HepG2 (cell line): ENCODE results near the gene SPSB1. TPM values are rescaled to one million over a fixed set of nuclear protein-coding genes. Genes with fewer than 3 reads are reported as not detected.

Source experiments
- ATAC-seq: fragments of 200-7000 bp; cut with Tn5 transposase; 3 replicates; pipeline ENCODE4 v1.9.1; 2020; ENCODE audit warnings: mild to moderate bottlenecking, moderate library complexity
- BruUV-seq: library from RNA; stranded (reverse); fragments of 400-500 nt; replicated peaks from 2 replicates; lab custom pipeline; 2021; lab: Mats Ljungman, UMichigan
- CTCF ChIA-PET: fragments of 300-600 bp; formaldehyde crosslinking; extraction: SDS; loops from one replicate; lab custom pipeline; 2021; ENCODE audit warnings: low total read pairs, inconsistent platforms, low intra/inter-chr PET ratio; lab: Yijun Ruan, JAX
- POLR2A ChIA-PET: fragments of 350-600 bp; sonication (Branson Sonifier 250); formaldehyde crosslinking; loops from one replicate; lab custom pipeline; 2020; ENCODE audit warnings: antibody characterized with exemption, inconsistent platforms; lab: Yijun Ruan, JAX
- DNase-seq: peaks from one replicate; pipeline ENCODE4 v3.0.0-alpha.2; 2015; ENCODE audit warnings: low spot score
- FAIRE-seq: peaks from 3 replicates; lab custom pipeline; 2011; peaks lifted over from hg19 to GRCh38; lab: Jason Lieb, UNC
- H2AFZ ChIP-seq: one replicate; pipeline ENCODE4 v1.6.1; 2011; ENCODE audit warnings: low read length, inconsistent platforms
- H3K27ac ChIP-seq: fragments of 300-600 bp; 3 replicates; pipeline ENCODE4 v1.8.0; 2011; ENCODE audit warnings: mixed run types, mild to moderate bottlenecking, mixed read lengths, low read length, inconsistent platforms; ENCODE audit not compliant: insufficient read depth; ENCODE audit errors: extremely low read length
- H3K27me3 ChIP-seq, 2 experiments: fragments of 200-600 bp in 1 of 2; 2 replicates in 1 of 2; 3 replicates in 1 of 2; pipeline versions ENCODE4 v1.6.0 to v1.8.0; 2011; ENCODE audit warnings: low read length in 2 of 2, mild to moderate bottlenecking in 2 of 2, moderate library complexity in 2 of 2, inconsistent platforms in 1 of 2; ENCODE audit not compliant: insufficient read depth in 2 of 2, control insufficient read depth in 1 of 2
- H3K36me3 ChIP-seq, 2 experiments: fragments of 200-600 bp in 1 of 2; replicated peaks in 1 of 2; 2 replicates in 1 of 2; 3 replicates in 1 of 2; pipeline versions ENCODE4 v1.5.1 to v1.8.0; 2011; ENCODE audit warnings: low read length in 2 of 2, inconsistent platforms in 1 of 2; ENCODE audit not compliant: insufficient read depth in 2 of 2, control insufficient read depth in 1 of 2
- H3K4me1 ChIP-seq: 2 replicates; pipeline ENCODE4 v1.5.1; 2012; ENCODE audit warnings: low read length, inconsistent platforms; ENCODE audit not compliant: insufficient read depth
- H3K4me2 ChIP-seq: 2 replicates; pipeline ENCODE4 v1.6.0; 2011; ENCODE audit warnings: low read depth, low read length, inconsistent platforms
- H3K4me3 ChIP-seq, 3 experiments: fragments of 200-600 bp in 1 of 3; sonication (generic), shearing (Covaris generic) in 1 of 3; replicated peaks in 1 of 3; 2 replicates each; pipeline ENCODE4 v1.5.1; 2011 to 2016; ENCODE audit warnings: low read length in 3 of 3, inconsistent platforms in 2 of 3, low read depth in 2 of 3, mild to moderate bottlenecking in 2 of 3, control low read depth in 1 of 3, mixed read lengths in 1 of 3; ENCODE audit not compliant: insufficient read depth in 1 of 3
- H3K79me2 ChIP-seq: one replicate; pipeline ENCODE4 v1.6.1; 2011; ENCODE audit warnings: low read length, inconsistent platforms; ENCODE audit not compliant: insufficient read depth
- H3K9ac ChIP-seq: 2 replicates; pipeline ENCODE4 v1.6.0; 2011; ENCODE audit warnings: mild to moderate bottlenecking, low read depth, low read length, inconsistent platforms; ENCODE audit not compliant: insufficient read depth
- H3K9me3 ChIP-seq: 2 replicates; pipeline ENCODE4 v1.5.1; 2012; ENCODE audit warnings: mild to moderate bottlenecking, low read length
- H4K20me1 ChIP-seq: 2 replicates; pipeline ENCODE4 v1.6.0; 2011; ENCODE audit warnings: inconsistent platforms, mild to moderate bottlenecking, low read length, moderate library complexity; ENCODE audit not compliant: insufficient read depth
- FOXK1 ChIP-seq: sonication (generic); formaldehyde crosslinking; IDR thresholded peaks from 2 replicates; pipeline ENCODE4 v1.4.0; 2020; ENCODE audit warnings: low read depth, missing genetic modification reagents, borderline replicate concordance
- HCFC1 ChIP-seq: fragments of 150-350 bp; IDR thresholded peaks from 2 replicates; pipeline ENCODE4 v1.6.1; 2014; ENCODE audit warnings: low read depth, low read length
- PRMT3 ChIP-seq: sonication (generic); formaldehyde crosslinking; IDR thresholded peaks from 2 replicates; pipeline ENCODE4 v1.8.1; 2022; ENCODE audit warnings: low read depth, mild to moderate bottlenecking, moderate library complexity, missing genetic modification reagents, borderline replicate concordance
- ZNF10 ChIP-seq: sonication (generic); formaldehyde crosslinking; IDR thresholded peaks from 2 replicates; pipeline ENCODE4 v1.4.0; 2020; ENCODE audit warnings: mild to moderate bottlenecking, low read depth, missing genetic modification reagents, borderline replicate concordance
- ZNF101 ChIP-seq: sonication (generic); formaldehyde crosslinking; IDR thresholded peaks from 2 replicates; pipeline ENCODE4 v1.4.0; 2020; ENCODE audit warnings: mild to moderate bottlenecking, low read depth, missing genetic modification reagents, borderline replicate concordance
- ZNF326 ChIP-seq: sonication (generic); formaldehyde crosslinking; IDR thresholded peaks from 2 replicates; pipeline ENCODE4 v1.4.0; 2020; ENCODE audit warnings: missing genetic modification reagents, borderline replicate concordance
- ZNF577 ChIP-seq: sonication (generic); formaldehyde crosslinking; IDR thresholded peaks from 2 replicates; pipeline ENCODE4 v1.4.0; 2020; ENCODE audit warnings: mild to moderate bottlenecking, low read depth, missing genetic modification reagents, borderline replicate concordance
- ZNF740 ChIP-seq: sonication (generic); formaldehyde crosslinking; IDR thresholded peaks from 2 replicates; pipeline ENCODE4 v1.4.0; 2020; ENCODE audit warnings: missing genetic modification reagents
- WGBS: methylation state at CpG from one replicate; pipeline ENCODE4 v1.1.6; 2017; ENCODE audit warnings: low lambda C conversion rate; 5-methylcytosine and 5-hydroxymethylcytosine counted together
- in situ Hi-C: cut with HindIII; loops from 2 replicates; pipeline ENCODE4 v1.10.0; 2017; ENCODE audit warnings: low pct_unique_long_range_greater_than_20kb; ENCODE audit not compliant: extremely low pct_ligation_motif_present
- intact Hi-C: fragments of 100-400 bp; cut with micrococcal nuclease; formaldehyde crosslinking; loops from one replicate; pipeline ENCODE4 v1.10.0; 2022; ENCODE audit not compliant: unreplicated experiment
- polyA plus RNA-seq, 8 experiments: library from polyadenylated mRNA; depleted of rRNA in 3 of 8; stranded (reverse) in 7 of 8; unstranded in 1 of 8; fragments of >200 nt; fragmentation: Illumina TruSeq in 4 of 8; extraction: Trizol in 4 of 8; gene quantifications; 2 replicates each; pipeline versions ENCODE4 v1.2.1 to v1.2.3, GENCODE V29; 2011 to 2016; ENCODE audit warnings: low read depth in 4 of 8, missing spikeins in 1 of 8, mixed read lengths in 1 of 8; ENCODE audit not compliant: insufficient read depth in 1 of 8
- total RNA-seq, 5 experiments: library from RNA; depleted of rRNA; stranded (reverse); fragments of >200 nt; fragmentation: Illumina TruSeq; extraction: Trizol; gene quantifications; 2 replicates each; pipeline ENCODE4 v1.2.3, GENCODE V29; 2016; ENCODE audit warnings: low read depth in 1 of 5
- TF ChIP-seq, protein P1 (sequence below): sonication (generic); formaldehyde crosslinking; IDR thresholded peaks from 2 replicates; pipeline ENCODE4 v1.4.0; 2020; ENCODE audit warnings: missing genetic modification reagents, borderline replicate concordance
- TF ChIP-seq, protein P2 (sequence below), 2 experiments: sonication (generic) in 1 of 2; formaldehyde crosslinking in 1 of 2; IDR thresholded peaks; 2 replicates each; pipeline versions ENCODE4 v1.5.1 to v1.6.1; 2011 to 2020; ENCODE audit warnings: borderline replicate concordance in 1 of 2, low read depth in 1 of 2, low read length in 1 of 2, mild to moderate bottlenecking in 1 of 2, missing genetic modification reagents in 1 of 2, moderate library complexity in 1 of 2
- TF ChIP-seq, protein P3 (sequence below): sonication (generic); formaldehyde crosslinking; IDR thresholded peaks from 2 replicates; pipeline ENCODE4 v1.4.0; 2020; ENCODE audit warnings: low read depth, mild to moderate bottlenecking, missing genetic modification reagents
- TF ChIP-seq, protein P4 (sequence below): sonication (generic); formaldehyde crosslinking; IDR thresholded peaks from 2 replicates; pipeline ENCODE4 v1.4.0; 2020; ENCODE audit warnings: missing genetic modification reagents

The SPSB1 gene
- total and polyA plus RNA-seq, 2 of the 13 experiments (the other 11 are each of a cell fraction or from before 2014, with no cell fraction given), result 5.0 to 8.0 TPM

DNA sequence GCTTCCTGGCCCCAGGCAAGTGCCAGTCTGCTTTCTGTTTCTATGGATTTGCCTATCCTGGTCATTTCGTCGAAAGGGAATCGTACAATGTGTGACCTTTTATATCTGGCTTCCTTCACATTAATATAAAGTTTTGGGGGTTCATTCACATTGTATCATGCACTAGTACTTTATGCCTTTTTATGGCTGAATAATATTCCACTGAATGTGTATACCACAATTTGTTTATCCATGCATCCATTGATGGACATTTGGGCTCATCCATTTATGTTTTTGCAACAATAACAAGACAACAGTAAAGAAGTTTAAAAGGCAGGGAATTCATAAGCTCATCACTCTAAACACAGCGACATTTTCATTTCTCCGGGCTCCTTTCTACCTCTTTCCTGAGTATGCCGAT, 50.6 kb downstream of the SPSB1 start:
- no TSS peak for BruUV-seq
- Histone ChIP-seq H3K4me3 (no peak overlapping the region), H3K79me2 (no peaks in the 10 kb centered on the region), H2AFZ (no peak overlapping the region), H3K9ac (no peak overlapping the region), H4K20me1 (0 out of 2 replicates have a peak, but pooled peaks cover 3% of the 10 kb centered on the region), H3K9me3 (no peaks in the 10 kb centered on the region), H3K4me1 (peaks cover 19% of the 10 kb centered on the region), H3K27ac (no peak overlapping the region), H3K27me3 (no peaks in the 10 kb centered on the region), H3K4me2 (no peak overlapping the region), H3K36me3 (no peaks in the 10 kb centered on the region)
- WGBS, result 98% methylated on average over 6 of the region's 6 CpGs
- in situ Hi-C loops (no loop called here), intact Hi-C loops (no loop called here)
- CTCF ChIA-PET, result no interaction called here
- no peak for DNase-seq
- POLR2A ChIA-PET, result no interaction called here
- no peak for ATAC-seq
- no peak for FAIRE-seq
- no peak for TF ChIP-seq PRMT3 (CRISPR knock-in tag)
- TF ChIP-seq, protein P1, sequence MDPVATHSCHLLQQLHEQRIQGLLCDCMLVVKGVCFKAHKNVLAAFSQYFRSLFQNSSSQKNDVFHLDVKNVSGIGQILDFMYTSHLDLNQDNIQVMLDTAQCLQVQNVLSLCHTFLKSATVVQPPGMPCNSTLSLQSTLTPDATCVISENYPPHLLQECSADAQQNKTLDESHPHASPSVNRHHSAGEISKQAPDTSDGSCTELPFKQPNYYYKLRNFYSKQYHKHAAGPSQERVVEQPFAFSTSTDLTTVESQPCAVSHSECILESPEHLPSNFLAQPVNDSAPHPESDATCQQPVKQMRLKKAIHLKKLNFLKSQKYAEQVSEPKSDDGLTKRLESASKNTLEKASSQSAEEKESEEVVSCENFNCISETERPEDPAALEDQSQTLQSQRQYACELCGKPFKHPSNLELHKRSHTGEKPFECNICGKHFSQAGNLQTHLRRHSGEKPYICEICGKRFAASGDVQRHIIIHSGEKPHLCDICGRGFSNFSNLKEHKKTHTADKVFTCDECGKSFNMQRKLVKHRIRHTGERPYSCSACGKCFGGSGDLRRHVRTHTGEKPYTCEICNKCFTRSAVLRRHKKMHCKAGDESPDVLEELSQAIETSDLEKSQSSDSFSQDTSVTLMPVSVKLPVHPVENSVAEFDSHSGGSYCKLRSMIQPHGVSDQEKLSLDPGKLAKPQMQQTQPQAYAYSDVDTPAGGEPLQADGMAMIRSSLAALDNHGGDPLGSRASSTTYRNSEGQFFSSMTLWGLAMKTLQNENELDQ (CRISPR knock-in tag), result no peak
- no peak for TF ChIP-seq HCFC1
- TF ChIP-seq FOXK1, result no peak
- TF ChIP-seq, protein P2, sequence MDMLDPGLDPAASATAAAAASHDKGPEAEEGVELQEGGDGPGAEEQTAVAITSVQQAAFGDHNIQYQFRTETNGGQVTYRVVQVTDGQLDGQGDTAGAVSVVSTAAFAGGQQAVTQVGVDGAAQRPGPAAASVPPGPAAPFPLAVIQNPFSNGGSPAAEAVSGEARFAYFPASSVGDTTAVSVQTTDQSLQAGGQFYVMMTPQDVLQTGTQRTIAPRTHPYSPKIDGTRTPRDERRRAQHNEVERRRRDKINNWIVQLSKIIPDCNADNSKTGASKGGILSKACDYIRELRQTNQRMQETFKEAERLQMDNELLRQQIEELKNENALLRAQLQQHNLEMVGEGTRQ (IDR thresholded peaks at IDR 0.05; ENCODE audit: low read depth, low read length), result no peak
- TF ChIP-seq, protein P2 (CRISPR knock-in tag; IDR thresholded peaks at IDR 0.05; ENCODE audit: borderline replicate concordance), result no peak
- no peak for TF ChIP-seq ZNF10 (CRISPR knock-in tag)
- TF ChIP-seq ZNF101, result no peak
- no peak for TF ChIP-seq ZNF577 (CRISPR knock-in tag)
- no peak for TF ChIP-seq ZNF740 (CRISPR knock-in tag)
- TF ChIP-seq, protein P3, sequence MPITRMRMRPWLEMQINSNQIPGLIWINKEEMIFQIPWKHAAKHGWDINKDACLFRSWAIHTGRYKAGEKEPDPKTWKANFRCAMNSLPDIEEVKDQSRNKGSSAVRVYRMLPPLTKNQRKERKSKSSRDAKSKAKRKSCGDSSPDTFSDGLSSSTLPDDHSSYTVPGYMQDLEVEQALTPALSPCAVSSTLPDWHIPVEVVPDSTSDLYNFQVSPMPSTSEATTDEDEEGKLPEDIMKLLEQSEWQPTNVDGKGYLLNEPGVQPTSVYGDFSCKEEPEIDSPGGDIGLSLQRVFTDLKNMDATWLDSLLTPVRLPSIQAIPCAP, result no peak
- TF ChIP-seq, protein P4, sequence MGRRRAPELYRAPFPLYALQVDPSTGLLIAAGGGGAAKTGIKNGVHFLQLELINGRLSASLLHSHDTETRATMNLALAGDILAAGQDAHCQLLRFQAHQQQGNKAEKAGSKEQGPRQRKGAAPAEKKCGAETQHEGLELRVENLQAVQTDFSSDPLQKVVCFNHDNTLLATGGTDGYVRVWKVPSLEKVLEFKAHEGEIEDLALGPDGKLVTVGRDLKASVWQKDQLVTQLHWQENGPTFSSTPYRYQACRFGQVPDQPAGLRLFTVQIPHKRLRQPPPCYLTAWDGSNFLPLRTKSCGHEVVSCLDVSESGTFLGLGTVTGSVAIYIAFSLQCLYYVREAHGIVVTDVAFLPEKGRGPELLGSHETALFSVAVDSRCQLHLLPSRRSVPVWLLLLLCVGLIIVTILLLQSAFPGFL, result no peak
- no peak for TF ChIP-seq ZNF326 (CRISPR knock-in tag)
